Measurements from ENCODE around the gene TMEM117.
"Not testable (repeated sequence)": the region's sequence is repeated elsewhere in the genome, so short reads cannot be mapped to it uniquely, and the experiment has no call there.

Gene TMEM117

GRCh38 chr12:44223736-44224135 lies 387.9 kb downstream of the TMEM117 start:
- no peak for DNase-seq (ENCODE audit: low read depth in 2 of 2)

GRCh38 chr12:44224399-44225148 lies 388.7 kb downstream of the TMEM117 start:
- DNase-seq (ENCODE audit: low read depth in 2 of 2), result no peak

- DNase-seq (ENCODE audit: low read depth in 2 of 2), result no peak
Observed at GRCh38 chr12:44225149-44225510, 389.2 kb downstream of the TMEM117 start.

DNA sequence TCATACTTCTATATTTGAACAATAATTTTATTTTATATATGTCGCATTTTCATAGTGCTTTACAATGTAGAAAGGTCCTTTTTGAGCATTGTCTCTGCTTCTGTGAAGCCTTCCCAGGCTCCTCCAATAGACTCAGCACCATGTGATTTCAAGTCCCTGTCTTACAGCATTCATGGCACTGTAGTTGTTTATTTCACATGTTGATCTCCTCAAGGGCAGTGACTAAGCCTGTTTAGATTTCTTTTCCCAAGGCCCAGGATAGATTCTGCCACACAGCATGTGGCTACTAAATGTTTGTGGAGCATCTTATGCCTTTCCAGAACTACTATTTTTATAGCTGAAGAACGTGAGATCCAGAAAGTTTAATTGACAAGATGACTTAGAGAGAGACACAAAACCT lies 391.7 kb downstream of the TMEM117 start:
- DNase-seq (ENCODE audit: low read depth in 2 of 2), result no peak

GRCh38 chr12:44229846-44230245 lies 394.0 kb downstream of the TMEM117 start:
- no peak for DNase-seq (ENCODE audit: low read depth in 2 of 2)

DNA sequence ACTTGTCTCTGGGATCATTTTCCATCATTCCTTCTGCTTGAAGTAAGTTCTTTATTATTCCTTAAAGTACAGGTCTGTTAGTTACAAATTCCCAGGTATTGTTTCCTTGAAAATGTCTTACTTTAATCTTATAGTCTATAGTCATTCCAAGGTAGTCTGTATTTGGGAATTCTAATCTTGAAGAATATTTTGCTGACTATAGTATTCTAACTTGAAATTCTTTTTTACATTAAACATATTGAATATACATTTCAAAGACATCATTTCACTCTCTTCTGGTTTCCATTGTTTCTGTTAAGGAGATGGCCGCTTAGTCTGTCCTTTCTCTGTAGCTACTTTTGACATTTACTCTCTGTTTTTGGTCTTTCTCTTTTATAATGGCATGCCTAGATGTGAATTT lies 399.8 kb downstream of the TMEM117 start:
- DNase-seq (ENCODE audit: low read depth in 2 of 2), result no peak

DNA sequence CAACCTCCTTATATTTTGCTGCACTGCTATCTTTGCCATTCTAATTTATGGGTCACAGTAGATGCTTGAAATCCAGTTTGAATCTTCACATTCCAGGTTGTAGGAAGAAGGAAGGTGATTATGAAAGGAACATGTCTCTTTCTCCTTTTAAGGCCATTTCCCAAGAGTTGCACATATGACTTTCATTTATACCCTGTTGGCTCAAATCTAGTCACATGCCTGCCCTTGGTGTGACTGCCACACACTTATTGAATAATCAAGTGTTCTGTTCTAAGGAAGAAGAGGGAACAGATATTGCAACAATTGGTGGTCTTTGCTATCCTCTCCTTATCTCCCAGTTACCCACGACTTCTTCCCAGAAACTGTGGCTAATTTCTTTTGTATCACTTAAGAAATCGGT lies 404.3 kb downstream of the TMEM117 start:
- no peak for DNase-seq (ENCODE audit: low read depth in 2 of 2)

GRCh38 chr12:44245932-44246331 lies 410.1 kb downstream of the TMEM117 start:
- no peak for DNase-seq (ENCODE audit: low read depth in 2 of 2)

- no peak for DNase-seq (ENCODE audit: low read depth in 2 of 2)
Observed at GRCh38 chr12:44246482-44247105, 410.7 kb downstream of the TMEM117 start.

GRCh38 chr12:44247588-44247987 lies 411.7 kb downstream of the TMEM117 start:
- DNase-seq (ENCODE audit: low read depth in 2 of 2), result no peak

DNA sequence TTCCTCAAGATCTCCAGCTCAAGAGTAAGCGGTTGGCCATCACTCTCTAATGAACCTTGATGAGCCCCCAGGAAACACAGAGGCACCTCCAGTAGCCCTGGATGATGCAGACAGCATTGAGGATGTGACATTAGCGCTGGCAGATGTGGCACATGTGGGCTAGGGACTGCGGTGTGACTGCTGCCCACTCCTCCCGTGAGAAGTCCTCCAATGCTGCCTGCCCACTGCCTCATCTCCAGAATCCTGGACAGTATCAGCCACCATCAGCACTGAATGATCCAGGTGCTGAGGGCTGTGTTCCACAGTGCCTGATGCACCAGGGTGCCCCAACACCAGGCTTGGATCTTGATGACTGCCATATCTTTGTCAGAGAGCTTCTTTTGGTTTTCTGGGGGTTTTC lies 412.6 kb downstream of the TMEM117 start:
- DNase-seq (ENCODE audit: low read depth in 2 of 2), result no peak

- not testable (repeated sequence) for DNase-seq (ENCODE audit: low read depth in 2 of 2)
Observed at GRCh38 chr12:44250440-44250839, 414.6 kb downstream of the TMEM117 start.

DNA sequence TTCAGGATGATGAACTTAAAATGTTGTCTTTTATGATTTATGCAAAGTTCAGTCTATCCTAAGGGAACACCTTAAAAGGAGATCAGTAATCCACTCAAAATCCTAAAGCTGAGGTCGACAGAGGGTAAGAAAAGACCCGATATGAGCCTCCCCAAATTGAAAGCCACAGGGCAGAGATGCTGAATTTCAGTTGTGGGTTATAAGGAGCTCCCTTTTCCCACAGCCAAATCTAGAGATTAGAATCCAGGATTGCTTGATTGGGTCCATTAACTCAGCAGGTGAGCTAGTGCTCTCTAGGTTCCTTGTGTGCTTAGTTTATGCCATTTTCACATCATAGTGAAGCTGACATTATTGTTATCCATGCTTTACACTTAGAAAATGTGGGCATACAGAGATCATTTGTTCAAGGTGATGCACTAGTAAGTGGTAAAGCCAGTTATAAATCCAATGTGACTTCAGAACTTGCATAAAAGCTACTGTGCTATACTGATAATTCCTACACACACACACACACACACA lies 417.5 kb downstream of the TMEM117 start:
- DNase-seq (ENCODE audit: low read depth in 2 of 2), result no peak

- DNase-seq (ENCODE audit: low read depth in 2 of 2), result no peak
Observed at GRCh38 chr12:44258246-44258645, 422.4 kb downstream of the TMEM117 start.

- DNase-seq (ENCODE audit: low read depth in 2 of 2), result no peak
Observed at GRCh38 chr12:44259890-44260289, 424.0 kb downstream of the TMEM117 start.

GRCh38 chr12:44260581-44260980 lies 424.7 kb downstream of the TMEM117 start:
- no peak for DNase-seq (ENCODE audit: low read depth in 2 of 2)

DNA sequence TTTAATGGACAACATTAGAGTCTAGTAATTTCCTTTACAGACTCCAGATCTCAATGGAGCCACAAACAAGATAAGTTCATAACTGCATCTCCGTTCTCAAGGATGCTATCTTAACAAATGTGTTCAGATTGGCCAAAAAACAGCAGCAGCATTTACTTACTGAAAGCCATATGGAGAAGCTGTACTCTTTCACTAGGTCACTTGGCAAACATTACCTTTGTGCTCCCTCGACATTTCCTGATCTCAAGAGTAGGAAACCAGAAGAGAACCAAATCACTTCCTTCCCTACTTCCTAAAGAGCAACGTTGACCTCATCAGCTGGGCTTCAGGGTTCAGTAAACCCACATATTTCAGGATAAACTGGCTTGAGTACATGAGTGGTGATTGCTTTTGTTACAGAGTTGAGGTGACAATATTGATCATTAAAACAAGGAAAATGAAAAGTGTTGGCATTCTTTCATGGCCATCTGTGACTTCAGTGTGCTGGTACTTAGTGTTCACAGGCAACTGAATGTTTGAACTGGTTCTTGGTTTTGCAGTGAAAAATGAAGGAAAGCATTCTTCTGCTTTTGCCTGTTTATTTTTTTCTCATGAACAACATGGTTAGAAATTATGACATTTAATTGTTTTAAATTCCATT lies 449.6 kb downstream of the TMEM117 start:
- DNase-seq (ENCODE audit: low read depth in 2 of 2), result no peak

DNA sequence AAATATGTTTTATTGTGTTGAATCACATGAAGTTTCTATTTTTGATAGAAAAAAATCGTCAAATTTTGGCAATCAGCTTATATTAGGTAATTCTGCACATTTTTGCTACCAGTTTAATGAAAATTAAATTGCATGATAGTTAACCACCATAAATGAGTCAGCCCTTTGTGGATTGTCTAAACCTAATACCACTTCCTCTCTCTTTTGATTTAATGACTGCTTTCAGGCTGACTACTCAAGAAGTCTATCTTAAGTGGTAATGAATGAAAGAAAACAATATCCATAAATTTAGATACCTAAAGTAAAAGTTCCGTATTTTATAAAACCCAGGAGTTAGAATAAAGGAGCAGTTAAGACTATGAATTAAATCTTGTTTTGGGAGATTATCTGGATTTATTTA lies 450.5 kb downstream of the TMEM117 start:
- no peak for DNase-seq (ENCODE audit: low read depth in 2 of 2)

DNA sequence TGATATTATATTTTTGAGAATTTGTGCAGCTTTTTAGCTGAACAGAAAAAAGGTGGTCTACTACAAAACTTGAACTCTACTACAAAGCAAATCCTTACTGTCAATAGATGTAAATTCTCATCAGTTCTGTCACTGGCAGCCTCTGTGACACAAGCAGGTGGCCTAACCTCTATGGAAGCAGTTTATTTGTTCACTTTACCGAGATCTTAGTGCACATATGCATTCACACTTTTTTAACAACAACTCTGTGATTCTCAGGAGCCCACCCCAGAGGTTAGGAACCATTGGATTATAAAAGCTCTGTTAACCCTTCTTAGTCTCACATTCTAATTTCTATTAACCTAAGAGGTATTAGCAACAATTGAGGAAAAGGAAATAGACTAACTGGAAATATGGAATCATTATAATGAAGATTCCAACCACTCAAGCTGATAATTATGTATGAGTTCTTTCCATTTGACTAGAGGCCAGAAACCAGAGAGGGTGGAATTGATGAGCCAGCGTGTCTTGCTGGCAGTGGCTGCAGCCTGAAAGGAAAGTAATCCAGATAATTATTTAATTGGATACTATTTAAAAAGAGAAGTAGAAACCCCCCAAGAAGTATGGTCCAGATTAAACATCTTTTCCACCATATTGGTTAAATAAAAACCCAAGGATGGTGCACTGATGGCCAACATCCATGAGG lies 451.1 kb downstream of the TMEM117 start:
- DNase-seq (ENCODE audit: low read depth in 2 of 2), result no peak

DNA sequence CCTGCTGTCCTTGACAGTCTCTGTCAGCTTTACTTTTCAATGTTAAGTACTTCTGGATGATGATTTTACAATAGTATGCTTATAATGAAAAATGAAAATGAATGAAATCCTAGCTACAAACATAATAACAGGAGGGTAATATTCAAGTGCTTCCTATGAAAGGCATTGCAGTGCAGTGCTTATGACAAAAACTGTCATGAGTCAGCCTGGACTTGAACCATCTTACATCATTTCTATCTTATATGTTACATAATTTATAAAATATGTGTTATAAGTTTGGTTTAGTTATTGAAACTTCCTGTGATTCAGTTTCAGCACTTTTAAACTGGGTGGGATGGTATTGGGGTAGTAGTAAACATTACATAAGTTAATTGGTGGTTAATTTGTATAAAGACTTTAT lies 451.7 kb downstream of the TMEM117 start:
- DNase-seq (ENCODE audit: low read depth in 2 of 2), result no peak

DNA sequence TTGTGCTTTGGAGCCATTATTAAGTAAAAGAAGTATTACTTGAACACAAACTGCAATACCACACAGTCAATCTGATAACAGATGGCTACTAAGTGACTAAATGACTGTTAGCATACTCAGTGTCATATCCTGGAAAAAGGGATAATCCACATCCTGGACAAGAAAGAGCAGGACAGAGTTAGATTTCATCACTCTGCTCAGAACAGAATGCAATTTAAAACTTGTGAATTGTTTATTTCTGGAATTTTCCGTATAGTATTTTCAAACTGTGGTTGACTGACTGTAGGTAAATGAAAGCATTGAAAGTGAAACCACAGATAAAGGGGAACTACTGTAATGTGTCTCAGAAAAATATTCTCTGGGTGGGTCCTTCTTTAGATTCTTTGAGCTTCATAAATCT lies 458.8 kb downstream of the TMEM117 start:
- DNase-seq (ENCODE audit: low read depth in 2 of 2), result no peak

- DNase-seq (ENCODE audit: low read depth in 2 of 2), result no peak
Observed at GRCh38 chr12:44295958-44296623, 460.2 kb downstream of the TMEM117 start.

Measured in stimulated activated CD8-positive, alpha-beta memory T cell treated with anti-CD3 and anti-CD28 coated beads, Interleukin-7, amount 100 ng/mL, for 1 hour (primary cell).